ENCODE data around the gene ATPAF2.
A peak's percentile ranks its signal among the peaks of the same experiment; 100 is the strongest.

The ATPAF2 gene

DNA sequence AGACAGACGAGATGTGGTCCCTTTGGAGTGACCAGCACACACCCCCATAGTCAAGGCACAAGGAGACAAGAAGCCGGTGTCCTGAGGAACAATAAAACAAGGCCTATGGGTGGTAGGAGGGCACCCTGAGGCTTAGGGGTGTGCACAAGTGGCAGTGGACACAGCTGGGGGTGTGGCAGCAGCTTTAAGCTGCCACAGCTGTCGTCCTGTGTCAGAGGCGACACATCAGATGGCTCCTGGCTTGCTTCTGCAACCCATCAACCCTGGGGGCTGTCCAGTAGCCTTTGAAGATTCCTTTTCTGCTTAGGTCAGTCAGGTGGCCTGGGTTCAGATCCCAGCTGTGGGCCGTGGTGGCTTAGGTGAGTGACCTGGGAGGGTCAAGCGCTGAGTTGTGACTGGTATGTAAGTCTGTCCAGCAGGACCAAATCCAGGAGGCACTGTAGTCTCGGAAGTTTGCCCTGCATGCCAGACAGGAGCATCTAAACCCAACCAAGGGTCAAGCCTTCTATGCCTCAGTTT, 50.5 kb downstream of the ATPAF2 start:
- Histone ChIP-seq H3K27me3 (ENCODE audit: control insufficient read depth, insufficient read depth, low read length) (no peaks in the 10 kb centered on the region), H3K36me3 (ENCODE audit: control insufficient read depth, insufficient read depth, low read length) (no peaks in the 10 kb centered on the region), H3K4me1 (ENCODE audit: control insufficient read depth, insufficient read depth, low read length) (peaks cover 19% of the 10 kb centered on the region), H3K9me3 (ENCODE audit: control insufficient read depth, low read length) (no peaks in the 10 kb centered on the region), H3K9ac (ENCODE audit: low read length) (no peak overlapping the region), H3K4me3 (ENCODE audit: low read length) (no peak overlapping the region)

DNA sequence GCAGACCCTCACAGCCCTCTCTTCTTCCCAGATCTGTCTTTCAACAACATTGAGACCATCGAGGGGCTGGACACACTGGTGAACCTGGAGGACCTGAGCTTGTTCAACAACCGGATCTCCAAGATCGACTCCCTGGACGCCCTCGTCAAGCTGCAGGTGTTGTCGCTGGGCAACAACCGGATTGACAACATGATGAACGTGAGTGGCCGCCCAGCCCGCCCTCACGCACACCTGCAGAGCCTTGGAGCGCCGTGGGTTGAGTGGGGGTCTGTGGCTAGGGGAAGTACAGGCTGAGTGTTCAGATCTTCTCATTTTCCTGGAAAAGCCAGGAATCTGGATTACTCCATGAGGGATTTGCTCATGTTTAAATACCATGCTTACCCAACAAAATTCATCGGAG, 51.1 kb downstream of the ATPAF2 start:
- no peak overlapping the region for H3K9ac ChIP-seq (ENCODE audit: low read length)
- H3K27me3 ChIP-seq (ENCODE audit: control insufficient read depth, insufficient read depth, low read length) = no peaks in the 10 kb centered on the region

DNA sequence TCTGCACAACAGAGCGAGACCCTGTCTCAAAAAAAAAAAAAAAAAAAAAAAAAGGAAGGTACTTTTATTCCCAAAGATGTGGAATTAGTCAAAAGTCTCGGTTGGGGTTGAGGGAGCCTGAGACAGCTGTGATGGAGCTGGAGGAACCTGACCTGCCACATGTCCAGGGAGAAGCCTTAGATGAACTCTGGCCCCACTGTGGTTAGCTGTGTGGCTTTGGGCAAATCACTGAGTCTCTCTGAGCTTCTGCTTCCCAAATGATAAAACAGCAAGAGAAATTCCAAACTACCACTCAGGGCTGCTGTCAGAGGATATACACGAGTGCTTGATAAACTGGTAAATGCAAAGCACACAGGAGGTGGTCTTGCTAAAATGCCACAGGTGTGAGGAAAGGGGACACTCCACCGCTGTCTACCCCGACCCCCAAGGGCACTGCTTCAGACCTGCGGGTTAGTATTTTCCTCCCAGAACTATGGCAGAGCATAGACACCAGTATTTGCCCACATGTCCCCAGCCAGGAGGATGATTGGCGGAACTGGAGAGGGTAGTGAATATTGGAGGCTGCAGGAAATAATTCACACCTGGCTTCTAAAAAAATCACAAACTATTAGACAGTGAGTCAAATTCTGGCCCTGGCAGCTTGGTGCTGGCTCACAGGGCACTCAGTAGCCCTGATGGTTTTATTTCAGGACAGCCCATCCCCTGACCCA, 51.6 kb downstream of the ATPAF2 start:
- Histone ChIP-seq H3K4me1 (ENCODE audit: control insufficient read depth, insufficient read depth, low read length) (peaks cover 30% of the 10 kb centered on the region), H3K9ac (ENCODE audit: low read length) (no peak overlapping the region), H3K4me3 (ENCODE audit: low read length) (no peak overlapping the region), H3K9me3 (ENCODE audit: control insufficient read depth, low read length) (no peaks in the 10 kb centered on the region), H3K27me3 (ENCODE audit: control insufficient read depth, insufficient read depth, low read length) (no peaks in the 10 kb centered on the region), H3K36me3 (ENCODE audit: control insufficient read depth, insufficient read depth, low read length) (no peaks in the 10 kb centered on the region)

More for the DNA sequence above, 51.1 kb downstream of the ATPAF2 start:
- Histone ChIP-seq H3K9me3 (ENCODE audit: control insufficient read depth, low read length) (no peaks in the 10 kb centered on the region), H3K4me1 (ENCODE audit: control insufficient read depth, insufficient read depth, low read length) (peaks cover 25% of the 10 kb centered on the region), H3K4me3 (ENCODE audit: low read length) (no peak overlapping the region), H3K36me3 (ENCODE audit: control insufficient read depth, insufficient read depth, low read length) (no peaks in the 10 kb centered on the region)

DNA sequence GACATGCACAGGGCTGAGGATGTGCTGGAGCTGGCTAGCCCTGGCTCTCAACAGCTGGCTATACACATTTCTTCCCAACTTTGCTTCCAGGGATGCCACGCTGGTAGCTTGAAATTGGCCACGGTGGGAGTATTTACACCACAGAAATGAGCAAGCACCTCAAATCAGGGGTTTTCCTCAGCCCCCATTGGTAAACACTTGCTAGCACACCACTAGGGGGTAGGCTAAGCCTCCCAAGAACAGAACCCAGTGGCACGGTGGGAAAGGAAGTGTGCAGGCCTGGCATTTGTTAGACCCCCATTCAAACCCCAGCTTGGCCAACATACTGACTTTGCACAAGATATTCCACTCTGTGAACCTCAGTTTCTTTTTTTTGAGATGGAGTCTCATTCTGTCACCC, 53.4 kb downstream of the ATPAF2 start:
- Histone ChIP-seq H3K4me1 (ENCODE audit: control insufficient read depth, insufficient read depth, low read length) (peaks cover 28% of the 10 kb centered on the region), H3K9ac (ENCODE audit: low read length) (no peak overlapping the region), H3K36me3 (ENCODE audit: control insufficient read depth, insufficient read depth, low read length) (no peaks in the 10 kb centered on the region), H3K9me3 (ENCODE audit: control insufficient read depth, low read length) (no peaks in the 10 kb centered on the region), H3K4me3 (ENCODE audit: low read length) (no peak overlapping the region), H3K27me3 (ENCODE audit: control insufficient read depth, insufficient read depth, low read length) (no peaks in the 10 kb centered on the region)

DNA sequence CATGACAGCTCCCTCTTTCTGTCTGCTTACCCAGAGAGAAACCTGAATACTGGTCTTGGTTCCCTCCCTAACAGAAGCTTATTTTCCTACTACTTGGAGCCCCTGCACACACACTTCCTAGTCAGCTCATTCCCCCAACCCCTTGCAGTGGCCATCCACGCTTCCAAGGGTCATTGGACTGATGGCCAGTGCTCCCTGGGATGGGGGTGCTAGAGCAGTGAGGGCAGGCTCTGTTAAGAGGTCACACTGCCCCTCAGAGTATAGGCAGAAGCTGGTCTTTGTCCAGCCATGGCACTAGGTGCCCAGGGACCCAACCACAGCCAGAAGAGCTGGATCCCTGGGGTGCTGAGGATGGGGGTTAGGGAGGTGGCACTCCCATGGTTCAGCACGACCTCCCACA, 53.8 kb downstream of the ATPAF2 start:
- H3K36me3 ChIP-seq (ENCODE audit: control insufficient read depth, insufficient read depth, low read length) = no peaks in the 10 kb centered on the region
- H3K9ac ChIP-seq (ENCODE audit: low read length) = no peak overlapping the region
- H3K9me3 ChIP-seq (ENCODE audit: control insufficient read depth, low read length) = no peaks in the 10 kb centered on the region
- peaks cover 24% of the 10 kb centered on the region for H3K4me1 ChIP-seq (ENCODE audit: control insufficient read depth, insufficient read depth, low read length)
- no peak overlapping the region for H3K4me3 ChIP-seq (ENCODE audit: low read length)
- H3K27me3 ChIP-seq (ENCODE audit: control insufficient read depth, insufficient read depth, low read length) = no peaks in the 10 kb centered on the region

DNA sequence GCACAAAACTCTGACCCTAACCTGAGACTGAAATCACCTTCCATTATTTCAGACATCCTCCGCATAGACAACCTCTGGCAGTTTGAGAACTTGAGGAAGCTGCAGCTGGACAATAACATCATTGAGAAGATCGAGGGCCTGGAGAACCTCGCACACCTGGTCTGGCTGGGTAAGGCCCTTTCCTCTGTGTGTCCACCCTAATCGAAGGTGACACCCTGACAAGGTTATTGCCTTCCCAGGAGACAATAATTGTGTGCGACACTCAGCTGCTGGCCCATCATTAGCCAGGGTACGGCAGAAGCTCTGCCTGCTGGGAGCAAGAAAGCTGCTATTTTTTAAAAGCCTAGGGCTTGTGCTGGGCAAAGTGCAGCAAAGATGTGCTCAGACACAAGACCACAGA, 55.2 kb downstream of the ATPAF2 start:
- H3K9ac ChIP-seq (ENCODE audit: low read length) = no peak overlapping the region
- H3K36me3 ChIP-seq (ENCODE audit: control insufficient read depth, insufficient read depth, low read length) = no peaks in the 10 kb centered on the region
- no peaks in the 10 kb centered on the region for H3K9me3 ChIP-seq (ENCODE audit: control insufficient read depth, low read length)
- H3K27me3 ChIP-seq (ENCODE audit: control insufficient read depth, insufficient read depth, low read length) = no peaks in the 10 kb centered on the region
- H3K4me3 ChIP-seq (ENCODE audit: low read length) = no peak overlapping the region
- peaks cover 23% of the 10 kb centered on the region for H3K4me1 ChIP-seq (ENCODE audit: control insufficient read depth, insufficient read depth, low read length)

DNA sequence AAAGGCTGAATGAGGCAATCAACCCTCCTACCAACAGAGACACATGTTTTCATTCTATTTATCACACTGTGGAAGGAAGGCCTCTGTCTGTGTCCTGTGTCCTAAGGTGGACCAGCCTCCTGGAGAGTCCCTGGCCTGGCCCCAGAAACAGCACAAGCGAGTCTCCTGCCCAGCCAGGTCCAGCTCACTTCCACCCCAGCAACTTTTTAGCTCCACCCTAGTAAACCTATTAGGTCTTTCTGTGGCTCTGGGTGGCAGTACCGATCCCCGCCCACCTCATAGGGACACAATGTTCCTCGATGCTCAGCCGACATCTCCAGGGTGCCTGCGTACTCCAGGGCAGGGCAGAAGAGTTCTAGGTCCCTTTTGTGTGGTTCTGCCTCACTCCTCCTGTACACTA, 55.6 kb downstream of the ATPAF2 start:
- peaks cover 23% of the 10 kb centered on the region for H3K4me1 ChIP-seq (ENCODE audit: control insufficient read depth, insufficient read depth, low read length)
- no peak overlapping the region for H3K4me3 ChIP-seq (ENCODE audit: low read length)
- peak overlapping the region; percentile 54 for H3K9ac ChIP-seq (ENCODE audit: low read length)
- H3K9me3 ChIP-seq (ENCODE audit: control insufficient read depth, low read length) = no peaks in the 10 kb centered on the region
- H3K27me3 ChIP-seq (ENCODE audit: control insufficient read depth, insufficient read depth, low read length) = no peaks in the 10 kb centered on the region
- no peaks in the 10 kb centered on the region for H3K36me3 ChIP-seq (ENCODE audit: control insufficient read depth, insufficient read depth, low read length)

DNA sequence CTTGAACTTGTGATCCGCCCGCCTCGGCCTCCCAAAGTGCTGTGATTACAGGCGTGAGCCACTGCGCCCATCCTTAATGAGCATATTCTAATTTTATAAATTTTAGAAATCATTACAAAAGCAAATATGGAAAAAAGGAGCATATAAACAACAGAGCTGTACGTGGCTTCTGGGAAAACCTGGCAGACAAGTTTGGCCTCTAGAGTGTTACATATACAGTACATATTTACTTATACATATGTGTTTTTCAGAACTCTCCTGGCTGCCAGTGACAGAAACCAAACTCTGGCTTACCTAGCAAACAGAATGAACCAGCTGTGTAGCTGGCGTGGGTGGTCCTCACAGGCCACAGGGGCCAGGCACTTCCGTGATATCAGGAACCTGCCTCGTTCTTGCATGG, 56.2 kb downstream of the ATPAF2 start:
- Histone ChIP-seq H3K36me3 (ENCODE audit: control insufficient read depth, insufficient read depth, low read length) (no peaks in the 10 kb centered on the region), H3K9ac (ENCODE audit: low read length) (peak overlapping the region; percentile 54), H3K4me1 (ENCODE audit: control insufficient read depth, insufficient read depth, low read length) (peaks cover 23% of the 10 kb centered on the region), H3K9me3 (ENCODE audit: control insufficient read depth, low read length) (no peaks in the 10 kb centered on the region), H3K27me3 (ENCODE audit: control insufficient read depth, insufficient read depth, low read length) (no peaks in the 10 kb centered on the region), H3K4me3 (ENCODE audit: low read length) (no peak overlapping the region)

DNA sequence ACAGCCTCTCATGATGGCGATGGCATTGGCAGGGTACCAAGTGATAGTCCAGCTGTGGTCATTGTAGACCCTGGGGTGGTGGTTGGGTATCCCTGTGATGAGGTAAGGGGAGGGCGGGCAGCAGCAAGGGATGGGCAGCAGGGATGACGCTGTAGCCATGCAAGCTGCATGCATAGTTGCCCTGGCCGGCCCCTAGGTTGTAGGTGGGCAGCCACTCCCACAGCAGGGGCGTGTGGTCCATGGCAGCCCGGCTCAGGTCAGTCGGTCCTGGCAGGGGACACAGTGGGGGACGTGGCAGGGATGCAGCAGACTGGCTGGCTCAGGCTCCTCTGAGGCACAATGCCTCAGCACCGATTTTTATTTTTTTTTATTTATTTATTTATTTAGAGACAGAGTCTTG, 57.6 kb downstream of the ATPAF2 start:
- peaks cover 23% of the 10 kb centered on the region for H3K4me1 ChIP-seq (ENCODE audit: control insufficient read depth, insufficient read depth, low read length)
- no peaks in the 10 kb centered on the region for H3K27me3 ChIP-seq (ENCODE audit: control insufficient read depth, insufficient read depth, low read length)
- H3K4me3 ChIP-seq (ENCODE audit: low read length) = no peak overlapping the region
- no peaks in the 10 kb centered on the region for H3K9me3 ChIP-seq (ENCODE audit: control insufficient read depth, low read length)
- no peaks in the 10 kb centered on the region for H3K36me3 ChIP-seq (ENCODE audit: control insufficient read depth, insufficient read depth, low read length)
- no peak overlapping the region for H3K9ac ChIP-seq (ENCODE audit: low read length)

DNA sequence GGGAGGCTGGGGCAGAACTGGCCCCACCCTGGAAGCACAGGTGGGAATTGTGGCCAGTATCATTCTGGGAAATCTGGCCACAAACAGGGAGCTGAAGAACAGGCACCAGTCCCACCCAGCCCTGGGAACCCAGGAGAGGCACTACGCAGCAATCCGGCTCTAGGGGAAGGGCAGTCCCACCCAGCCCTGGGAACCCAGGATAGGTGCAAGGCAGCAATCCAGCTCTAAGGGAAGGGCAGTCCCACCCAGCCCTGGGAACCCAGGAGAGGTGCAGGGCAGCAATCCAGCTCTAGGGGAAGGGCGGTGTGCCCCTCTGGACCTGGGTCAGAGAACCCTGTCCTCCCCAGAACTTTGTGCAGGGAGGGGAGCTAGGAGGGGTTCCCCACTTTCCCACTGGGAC, 59.2 kb downstream of the ATPAF2 start:
- no peaks in the 10 kb centered on the region for H3K27me3 ChIP-seq (ENCODE audit: control insufficient read depth, insufficient read depth, low read length)
- peaks cover 23% of the 10 kb centered on the region for H3K4me1 ChIP-seq (ENCODE audit: control insufficient read depth, insufficient read depth, low read length)
- no peak overlapping the region for H3K9ac ChIP-seq (ENCODE audit: low read length)
- H3K36me3 ChIP-seq (ENCODE audit: control insufficient read depth, insufficient read depth, low read length) = no peaks in the 10 kb centered on the region
- H3K9me3 ChIP-seq (ENCODE audit: control insufficient read depth, low read length) = no peaks in the 10 kb centered on the region
- no peak overlapping the region for H3K4me3 ChIP-seq (ENCODE audit: low read length)

DNA sequence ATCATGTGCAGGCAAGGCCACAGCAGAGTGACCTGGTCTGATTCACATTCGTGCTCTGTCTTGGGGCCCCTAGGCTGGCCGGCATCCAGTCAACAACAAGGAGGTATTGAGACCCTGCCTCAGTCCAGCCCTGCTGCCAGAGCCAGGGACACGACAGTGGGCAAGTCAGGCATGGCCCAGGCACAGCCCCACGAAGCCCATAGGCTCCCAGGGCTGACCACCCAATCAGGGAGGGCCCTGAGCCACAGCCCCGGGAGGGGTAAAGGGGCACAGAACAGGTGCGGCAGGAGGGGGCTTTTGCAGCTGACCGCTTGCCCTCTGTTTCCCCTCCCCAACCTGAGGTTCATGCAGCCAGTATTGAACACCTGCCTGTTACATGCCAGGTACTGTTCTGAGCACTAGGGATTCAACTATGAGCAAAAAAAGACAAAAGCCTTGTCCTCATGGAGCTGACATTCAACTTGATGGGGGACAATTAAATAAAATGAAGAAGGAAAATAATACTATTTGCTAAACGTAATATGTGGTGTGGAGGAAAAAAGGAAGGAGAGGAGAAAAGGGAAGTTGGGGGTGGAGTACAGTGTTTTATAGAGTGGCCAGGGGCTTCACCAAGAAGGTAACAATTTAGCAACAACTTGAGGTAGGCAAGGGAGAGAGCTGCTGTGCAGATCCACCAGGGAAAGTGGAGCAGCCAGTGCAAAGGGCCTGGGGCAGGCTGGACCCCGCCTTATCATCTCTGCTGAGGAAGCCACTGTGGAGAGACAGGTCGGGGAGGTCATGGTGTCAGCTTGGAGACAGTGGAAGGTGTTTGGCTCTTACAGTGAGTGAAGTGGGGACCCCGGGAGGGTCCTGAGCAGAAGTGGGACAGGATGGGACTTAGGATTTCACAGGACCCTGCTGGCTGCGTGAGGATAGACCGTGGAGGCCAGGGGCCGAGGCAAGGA, 60.2 kb downstream of the ATPAF2 start:
- no peak overlapping the region for H3K9ac ChIP-seq (ENCODE audit: low read length)

DNA sequence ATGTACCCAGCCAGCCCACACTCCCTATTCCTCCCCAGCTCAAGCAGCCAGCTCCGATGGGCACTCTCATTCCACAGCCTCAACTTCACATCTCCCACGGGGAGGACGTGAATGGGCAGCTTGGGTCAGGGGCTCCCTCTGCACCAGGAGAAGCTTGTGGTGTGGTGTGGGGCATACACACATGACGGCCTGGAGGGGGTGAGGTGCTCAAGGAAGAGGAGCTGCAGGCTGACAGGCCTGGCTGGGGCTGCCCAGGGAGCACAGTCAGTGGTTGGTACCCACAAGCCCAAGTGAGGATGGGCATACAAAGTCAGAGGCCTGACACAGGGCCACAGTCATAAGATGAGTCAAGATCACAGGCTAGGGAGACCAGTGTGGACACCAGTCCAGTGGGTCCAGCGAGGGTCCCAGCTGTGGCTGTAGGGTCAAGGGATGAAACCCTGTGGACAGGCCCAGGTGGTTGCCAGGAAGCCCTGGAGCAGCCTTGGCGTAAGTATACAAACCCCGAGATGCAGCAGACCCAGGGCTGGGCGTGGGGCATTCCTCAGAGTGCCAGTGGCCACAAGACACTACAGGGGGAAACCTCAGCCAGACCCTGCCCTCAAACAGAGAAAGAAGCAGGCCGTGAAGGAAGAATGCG, 61.9 kb downstream of the ATPAF2 start:
- no peaks in the 10 kb centered on the region for H3K27me3 ChIP-seq (ENCODE audit: control insufficient read depth, insufficient read depth, low read length)
- H3K9ac ChIP-seq (ENCODE audit: low read length) = no peak overlapping the region
- no peaks in the 10 kb centered on the region for H3K9me3 ChIP-seq (ENCODE audit: control insufficient read depth, low read length)
- no peaks in the 10 kb centered on the region for H3K36me3 ChIP-seq (ENCODE audit: control insufficient read depth, insufficient read depth, low read length)
- H3K4me3 ChIP-seq (ENCODE audit: low read length) = no peak overlapping the region
- peaks cover 11% of the 10 kb centered on the region for H3K4me1 ChIP-seq (ENCODE audit: control insufficient read depth, insufficient read depth, low read length)

More for the DNA sequence above, 60.2 kb downstream of the ATPAF2 start:
- Histone ChIP-seq H3K4me3 (ENCODE audit: low read length) (no peak overlapping the region), H3K9me3 (ENCODE audit: control insufficient read depth, low read length) (no peaks in the 10 kb centered on the region), H3K4me1 (ENCODE audit: control insufficient read depth, insufficient read depth, low read length) (peaks cover 19% of the 10 kb centered on the region), H3K36me3 (ENCODE audit: control insufficient read depth, insufficient read depth, low read length) (no peaks in the 10 kb centered on the region), H3K27me3 (ENCODE audit: control insufficient read depth, insufficient read depth, low read length) (no peaks in the 10 kb centered on the region)
